EL (cell line): Measurements from ENCODE around the gene PRKCE.

Experiments used
- DNase-seq: peaks from one replicate; pipeline ENCODE4 v3.0.0-alpha.2; 2016

Gene PRKCE

DNA sequence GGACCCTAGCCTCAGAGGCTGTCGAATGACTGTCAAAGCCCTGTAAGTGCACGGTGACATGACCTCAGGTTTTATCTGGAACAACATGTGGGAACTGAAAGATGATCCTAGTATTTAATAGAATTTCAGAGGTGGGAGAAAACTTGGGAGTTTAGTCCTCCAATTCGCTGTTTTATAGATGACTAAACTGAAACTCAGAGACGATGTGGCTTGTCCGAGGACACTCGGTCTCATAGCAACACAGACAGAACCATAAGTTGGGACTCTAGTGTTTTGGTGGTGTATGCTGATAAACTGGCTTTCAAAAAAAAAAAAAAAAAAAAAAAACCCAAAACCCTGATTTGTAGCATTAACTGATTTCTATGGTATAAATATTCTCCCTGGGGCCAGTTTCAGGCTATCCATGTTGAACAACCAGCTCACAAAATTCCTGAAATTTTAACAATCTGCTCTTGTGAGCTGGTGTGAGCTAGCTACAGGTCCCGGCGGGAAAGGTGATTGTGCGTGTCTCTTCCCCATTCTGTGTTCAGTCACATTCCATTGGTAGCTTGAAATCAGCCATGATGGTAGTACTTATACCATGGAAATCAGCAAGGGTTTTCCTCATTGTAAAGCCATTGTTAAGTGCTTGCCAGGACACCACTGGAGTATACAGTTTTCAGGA, 450.2 kb downstream of the PRKCE start:
- DNase-seq = no peak

DNA sequence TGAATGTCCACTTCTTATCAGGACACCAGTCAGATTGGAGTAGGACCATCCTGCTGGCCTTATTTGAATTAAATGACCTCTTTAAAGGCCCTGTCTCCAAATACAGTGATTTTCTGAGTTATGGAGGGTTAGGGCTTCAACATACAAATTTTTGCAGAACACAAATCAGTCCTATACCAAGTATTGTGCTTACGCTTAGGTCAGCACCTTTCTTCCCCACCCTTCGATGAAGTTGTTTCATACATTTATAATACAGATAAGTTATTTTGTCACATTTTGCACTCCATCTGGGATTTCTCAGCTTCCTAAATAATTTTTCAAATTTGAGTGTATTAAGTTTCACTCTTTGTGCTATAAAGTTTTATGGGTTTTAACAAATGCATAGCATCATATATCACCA, 455.2 kb downstream of the PRKCE start:
- DNase-seq = no peak

DNA sequence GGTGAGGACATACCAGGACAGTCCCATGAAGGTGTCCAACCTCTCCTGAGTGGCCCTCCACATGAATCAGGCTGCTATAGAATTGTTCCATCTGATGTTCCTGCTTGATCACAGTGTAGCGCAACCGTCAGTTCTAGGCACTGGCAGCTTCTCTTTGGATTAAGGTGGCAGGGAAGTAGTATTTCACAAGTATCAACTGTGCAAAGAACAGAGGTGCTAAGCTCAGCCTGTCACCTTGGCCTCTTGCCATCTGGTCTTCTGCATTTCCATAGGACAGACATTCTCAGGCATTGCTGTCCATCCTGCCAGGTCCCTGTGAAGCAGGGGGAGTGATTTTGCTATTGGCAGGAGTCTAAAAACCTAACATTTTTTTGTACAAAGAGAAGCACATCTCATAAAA, 463.5 kb downstream of the PRKCE start:
- no peak for DNase-seq

GRCh38 chr2:46116150-46116549, 464.7 kb downstream of the PRKCE start:
- DNase-seq = no peak

DNA sequence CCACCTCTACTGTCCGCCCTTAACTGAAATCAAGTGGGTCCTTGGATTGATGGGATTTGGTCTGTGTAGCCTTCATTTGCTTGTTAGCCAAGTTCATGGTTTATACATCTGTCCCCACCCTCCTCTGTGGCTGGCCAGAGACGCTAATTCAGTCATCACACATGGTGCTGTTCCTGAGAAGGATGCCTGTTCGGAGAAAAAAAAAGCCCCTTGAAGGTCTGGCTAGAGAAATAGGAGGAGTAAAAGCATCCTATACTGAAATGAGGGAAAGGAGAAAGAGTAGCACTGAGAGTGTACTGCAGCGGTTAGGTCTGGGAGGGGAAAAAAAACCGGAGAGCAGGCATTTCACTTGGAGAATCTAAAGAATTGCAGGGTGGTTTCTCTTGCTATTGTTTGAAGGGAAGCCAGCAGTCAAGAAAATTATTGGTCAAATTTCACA, 465.1 kb downstream of the PRKCE start:
- DNase-seq = no peak

DNA sequence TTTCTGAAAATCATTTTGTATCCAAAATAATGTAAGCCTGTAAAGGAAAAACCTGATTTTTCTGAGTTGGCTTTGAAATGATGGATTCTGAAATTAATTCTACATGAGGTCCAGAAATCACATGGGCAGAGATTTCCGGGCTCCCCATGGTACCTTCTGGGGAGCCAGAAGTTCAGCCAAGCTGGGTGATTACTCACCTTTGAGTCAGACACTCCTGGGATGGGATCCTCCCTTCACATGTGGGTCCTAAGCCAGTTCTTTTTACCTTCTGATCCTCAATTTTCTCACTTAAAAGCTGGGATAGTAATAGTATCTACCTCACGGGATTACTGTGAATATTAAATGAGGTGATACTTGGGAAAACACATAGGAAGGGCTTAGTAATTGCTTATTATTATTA, 465.9 kb downstream of the PRKCE start:
- DNase-seq = peak; percentile 64

DNA sequence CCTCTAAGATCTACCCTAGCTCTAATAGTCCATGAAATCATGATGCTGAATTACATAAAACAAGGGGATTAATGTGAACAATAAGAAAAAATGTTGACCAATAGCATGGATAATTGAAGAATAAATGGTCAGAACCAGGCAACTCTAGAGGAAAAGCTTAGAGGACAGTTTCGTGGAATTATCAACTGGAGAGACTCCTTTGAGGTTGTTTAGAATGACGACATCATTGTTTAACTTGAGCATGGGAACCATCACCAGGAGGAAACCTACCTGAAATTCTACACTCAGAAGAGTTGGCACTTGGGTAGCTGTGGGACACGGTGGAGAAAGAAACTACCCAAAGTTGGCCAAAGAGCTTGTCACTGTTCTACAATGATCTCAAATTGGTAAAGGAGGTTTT, 466.5 kb downstream of the PRKCE start:
- no peak for DNase-seq

DNA sequence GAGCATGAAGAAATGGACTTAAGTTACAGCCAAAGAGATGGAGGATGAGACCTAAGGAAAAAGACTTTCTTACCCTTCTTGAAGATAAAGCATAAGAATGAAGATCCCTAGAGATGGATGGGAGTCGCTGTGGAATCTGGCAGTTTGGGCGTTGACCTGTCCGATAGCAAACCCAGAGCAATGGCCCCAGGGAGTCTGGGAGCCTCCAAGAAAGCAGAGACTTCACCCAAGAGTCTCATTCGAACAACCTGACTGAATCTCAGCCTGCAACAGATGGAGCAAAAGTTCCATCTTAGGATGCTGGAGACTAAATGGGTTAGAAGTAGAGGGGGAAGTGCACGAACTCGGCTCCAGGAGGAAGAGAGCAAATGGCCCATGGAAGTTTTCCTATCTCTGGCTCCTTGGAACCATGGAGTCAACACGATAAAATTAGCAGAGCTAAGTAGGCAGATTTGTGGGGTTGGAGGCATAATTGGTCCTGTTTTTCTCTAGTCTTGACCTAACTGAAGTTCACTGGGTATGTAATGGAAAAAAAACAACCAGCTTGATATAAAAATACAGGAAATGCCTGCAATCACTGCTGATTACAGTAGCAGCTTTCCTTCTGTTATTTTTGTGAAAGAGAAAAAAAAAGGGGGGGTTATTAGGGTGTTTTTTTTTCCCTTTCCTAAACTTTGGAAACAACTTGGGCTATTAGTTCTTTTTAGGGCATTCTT, 467.3 kb downstream of the PRKCE start:
- no peak for DNase-seq

DNA sequence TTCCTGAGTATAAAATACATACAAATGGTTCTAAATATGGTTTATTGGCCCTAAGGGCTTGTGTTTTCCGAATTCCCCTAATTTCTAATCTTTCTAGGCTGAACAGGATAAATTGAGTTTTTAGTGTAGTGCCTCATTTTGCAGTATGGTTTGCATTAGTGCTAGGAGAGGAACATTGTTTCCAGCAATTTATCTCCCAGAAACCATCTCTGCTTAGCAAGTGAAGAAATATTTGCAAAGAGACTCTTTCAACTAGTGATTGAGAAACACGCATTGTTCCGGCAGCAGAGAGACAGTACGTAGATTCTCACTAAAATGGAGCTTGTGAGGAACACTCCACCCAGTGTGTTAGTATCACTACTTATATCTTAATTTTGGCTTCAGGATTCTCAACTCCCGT, 468.0 kb downstream of the PRKCE start:
- DNase-seq = peak; percentile 36

- no peak for DNase-seq
Measured at GRCh38 chr2:46120792-46121555, 469.5 kb downstream of the PRKCE start.

DNA sequence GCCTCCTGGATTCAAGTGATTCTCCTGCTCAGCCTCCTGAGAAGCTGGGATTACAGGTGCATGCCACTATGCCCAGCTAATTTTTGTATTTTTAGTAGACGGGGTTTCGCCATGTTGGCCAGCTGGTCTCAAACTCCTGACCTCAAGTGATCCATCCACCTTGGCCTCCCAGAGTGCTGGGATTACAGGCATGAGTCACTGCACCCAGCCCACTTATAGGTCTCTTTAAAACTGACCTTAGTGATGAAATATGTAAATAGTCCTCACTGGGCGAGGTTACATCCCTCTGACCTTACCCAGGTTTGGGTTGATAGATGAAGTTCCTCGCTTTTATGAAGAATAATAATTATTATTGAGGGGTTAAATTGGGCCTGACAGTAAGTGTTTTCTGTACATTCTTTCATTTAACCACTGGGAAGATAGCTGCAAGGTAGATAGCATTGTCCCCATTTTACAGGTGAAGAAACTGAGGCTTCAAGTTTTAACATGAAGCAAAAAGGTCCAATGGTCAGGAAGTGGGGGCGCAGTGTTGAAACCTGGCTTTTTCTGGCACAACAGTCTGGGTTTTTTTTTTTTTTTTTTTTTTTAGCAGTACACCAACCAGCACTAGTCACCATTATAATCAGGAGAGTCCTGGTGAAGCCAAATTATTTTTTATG, 471.0 kb downstream of the PRKCE start:
- DNase-seq = peak; percentile 19

GRCh38 chr2:46123013-46123412, 471.5 kb downstream of the PRKCE start:
- DNase-seq = no peak

DNA sequence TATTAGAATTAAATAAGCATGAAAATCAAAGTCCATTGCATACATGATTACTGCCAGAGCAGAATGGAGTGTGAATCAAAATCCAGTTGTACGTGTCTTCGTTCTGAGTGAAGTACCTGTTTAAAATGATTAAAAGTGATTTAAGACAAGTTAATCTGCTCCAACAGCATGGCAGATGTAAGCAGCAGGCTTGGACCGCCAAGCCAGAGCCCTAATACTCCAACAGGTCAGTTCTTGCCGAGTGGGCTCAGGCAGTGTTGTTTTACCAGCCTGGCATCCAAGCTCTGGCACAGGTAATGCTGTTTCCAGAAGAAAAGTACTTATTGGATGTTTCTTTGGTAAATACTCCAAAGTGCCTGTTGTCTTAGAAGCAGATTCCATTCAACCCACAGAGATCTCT, 474.3 kb downstream of the PRKCE start:
- DNase-seq = no peak

DNA sequence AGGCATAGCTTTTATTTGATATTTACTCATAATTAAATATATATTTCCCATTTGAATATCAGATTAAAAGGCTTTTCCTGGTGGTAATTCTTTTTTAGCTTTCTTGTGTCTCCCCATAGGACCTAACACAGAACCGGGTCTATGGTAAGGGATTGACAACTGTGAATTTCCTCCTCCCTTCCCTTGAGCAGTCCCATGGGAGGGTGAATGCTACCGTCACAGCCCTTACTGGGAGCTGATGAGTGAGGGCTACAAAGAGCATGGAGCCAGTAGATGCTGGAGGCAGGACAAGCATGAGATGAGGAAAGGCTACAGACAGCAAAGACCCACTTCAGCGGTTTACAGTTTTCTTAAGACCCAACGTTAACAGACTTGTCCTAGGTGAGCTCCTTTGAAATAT, 475.1 kb downstream of the PRKCE start:
- no peak for DNase-seq

GRCh38 chr2:46127176-46127575, 475.7 kb downstream of the PRKCE start:
- DNase-seq = no peak

- no peak for DNase-seq
Measured at GRCh38 chr2:46130511-46130910, 479.0 kb downstream of the PRKCE start.

DNA sequence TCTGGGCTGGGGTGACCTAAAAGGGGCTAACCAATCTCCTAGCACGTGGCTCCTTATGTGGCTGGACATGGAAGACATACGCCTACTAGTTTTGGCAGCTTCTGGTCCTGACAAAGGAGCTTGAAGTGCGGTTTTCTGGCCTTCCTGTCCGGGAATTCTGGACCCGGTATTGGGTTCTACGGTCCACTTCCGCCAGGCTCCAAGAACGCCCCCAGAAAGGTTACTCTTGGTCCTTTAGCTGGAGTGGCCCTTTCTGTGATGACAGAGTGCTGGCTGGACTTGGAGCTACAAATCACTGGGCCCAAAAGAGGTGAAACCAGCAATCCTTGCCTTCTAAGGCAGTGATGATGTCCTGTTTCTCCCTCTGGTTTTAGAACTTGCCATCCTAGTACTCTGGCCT, 481.5 kb downstream of the PRKCE start:
- no peak for DNase-seq

GRCh38 chr2:46134531-46135227, 483.2 kb downstream of the PRKCE start:
- no peak for DNase-seq

- no peak for DNase-seq
Measured at GRCh38 chr2:46135228-46135855, 483.9 kb downstream of the PRKCE start.

- peak; percentile 72 for DNase-seq
Measured at GRCh38 chr2:46135958-46136357, 484.5 kb downstream of the PRKCE start.

- no peak for DNase-seq
Measured at GRCh38 chr2:46136481-46136880, 485.0 kb downstream of the PRKCE start.

DNA sequence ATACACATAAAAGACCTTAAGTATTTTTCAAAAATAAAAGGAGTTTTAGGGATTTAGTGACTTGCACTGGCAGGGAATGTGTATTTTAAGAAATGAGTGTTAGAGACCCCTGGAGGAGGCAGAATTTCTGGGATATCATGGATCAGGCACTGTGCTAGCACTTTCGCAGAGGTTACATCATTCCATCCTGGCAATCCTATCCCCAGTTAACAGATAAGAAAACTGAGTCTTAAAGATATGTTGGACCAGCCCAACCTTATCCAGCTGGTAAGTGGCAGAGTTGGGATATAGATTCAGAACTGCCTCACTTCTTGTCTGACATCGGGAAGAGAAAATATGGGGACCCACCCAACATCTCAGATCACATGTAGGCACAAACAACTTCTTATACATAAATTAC, 485.5 kb downstream of the PRKCE start:
- DNase-seq = no peak
